Gastroesophageal sphincter (tissue), 3 donors: Measurements from ENCODE around the gene CYP46A1.

ENCODE experiments used
- EP300 ChIP-seq: sonication (generic); formaldehyde crosslinking; IDR thresholded peaks from one replicate; pipeline ENCODE4 v1.6.1; 2017; ENCODE audit warnings: antibody characterized with exemption, mild to moderate bottlenecking
- POLR2A ChIP-seq, 2 donors: fragments of 450-650 bp; IDR thresholded peaks; one replicate each; pipeline ENCODE4 v1.6.1; 2017; ENCODE audit warnings: antibody characterized with exemption in 2 of 2, mild to moderate bottlenecking in 2 of 2, moderate library complexity in 1 of 2
- POLR2AphosphoS5 ChIP-seq: sonication (generic); formaldehyde crosslinking; IDR thresholded peaks from one replicate; pipeline ENCODE4 v1.6.1; 2017; ENCODE audit warnings: antibody characterized with exemption
- TF ChIP-seq, protein P1 (sequence below), 4 experiments: fragments of 200-600 bp in 2 of 4; fragments of 450-650 bp in 2 of 4; sonication (generic) in 1 of 4; IDR thresholded peaks; one replicate each; pipeline ENCODE4 v1.5.1; 2017 to 2019; ENCODE audit warnings: antibody characterized with exemption in 4 of 4, mild to moderate bottlenecking in 2 of 4, moderate library complexity in 2 of 4

DNA sequence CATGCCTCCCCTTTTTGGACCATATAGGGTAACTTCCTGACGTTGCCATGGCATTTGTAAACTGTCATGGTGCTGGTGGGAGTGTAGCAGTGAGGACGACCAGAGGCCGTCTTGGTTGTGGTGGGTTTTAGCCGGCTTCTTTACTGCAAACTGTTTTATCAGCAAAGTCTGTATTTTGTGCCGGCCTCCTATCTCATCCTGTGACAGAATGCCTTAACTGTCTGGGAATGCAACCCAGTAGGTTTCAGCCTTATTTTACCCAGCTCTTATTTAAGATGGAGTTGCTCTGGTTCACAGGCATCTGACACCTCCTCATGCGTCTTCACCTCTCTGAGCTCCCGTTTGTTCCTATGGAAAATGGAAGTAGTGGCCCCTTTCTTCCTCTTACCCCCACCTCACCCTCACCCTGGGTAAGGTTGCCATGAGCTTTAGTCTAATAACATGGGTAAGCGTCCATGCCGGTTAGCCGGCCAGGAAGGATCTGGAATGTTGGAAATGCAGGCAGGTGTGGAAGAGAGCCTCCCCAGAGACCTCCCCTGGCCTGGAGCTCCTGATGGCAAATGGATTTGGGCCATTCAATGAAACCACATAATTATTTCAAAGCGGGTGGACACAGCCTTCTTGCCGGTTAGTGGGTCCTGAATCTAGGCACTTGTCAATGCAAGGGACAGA lies 20.6 kb upstream of the CYP46A1 start:
- TF ChIP-seq, protein P1, sequence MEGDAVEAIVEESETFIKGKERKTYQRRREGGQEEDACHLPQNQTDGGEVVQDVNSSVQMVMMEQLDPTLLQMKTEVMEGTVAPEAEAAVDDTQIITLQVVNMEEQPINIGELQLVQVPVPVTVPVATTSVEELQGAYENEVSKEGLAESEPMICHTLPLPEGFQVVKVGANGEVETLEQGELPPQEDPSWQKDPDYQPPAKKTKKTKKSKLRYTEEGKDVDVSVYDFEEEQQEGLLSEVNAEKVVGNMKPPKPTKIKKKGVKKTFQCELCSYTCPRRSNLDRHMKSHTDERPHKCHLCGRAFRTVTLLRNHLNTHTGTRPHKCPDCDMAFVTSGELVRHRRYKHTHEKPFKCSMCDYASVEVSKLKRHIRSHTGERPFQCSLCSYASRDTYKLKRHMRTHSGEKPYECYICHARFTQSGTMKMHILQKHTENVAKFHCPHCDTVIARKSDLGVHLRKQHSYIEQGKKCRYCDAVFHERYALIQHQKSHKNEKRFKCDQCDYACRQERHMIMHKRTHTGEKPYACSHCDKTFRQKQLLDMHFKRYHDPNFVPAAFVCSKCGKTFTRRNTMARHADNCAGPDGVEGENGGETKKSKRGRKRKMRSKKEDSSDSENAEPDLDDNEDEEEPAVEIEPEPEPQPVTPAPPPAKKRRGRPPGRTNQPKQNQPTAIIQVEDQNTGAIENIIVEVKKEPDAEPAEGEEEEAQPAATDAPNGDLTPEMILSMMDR (IDR thresholded peaks at IDR 0.05): no peak
- no peak for TF ChIP-seq POLR2A (IDR thresholded peaks at IDR 0.05)
- no peak for TF ChIP-seq EP300
- no peak for TF ChIP-seq POLR2AphosphoS5
